Fibroblast of skin of back (primary cell): ENCODE results near the gene TRIM17.

ENCODE experiments used
- DNase-seq: peaks from one replicate; pipeline ENCODE4 v3.0.0-alpha.2; 2013

The TRIM17 gene

GRCh38 chr1:228366866-228367741 is 49.6 kb downstream of the TRIM17 start:
- DNase-seq: no peak

DNA sequence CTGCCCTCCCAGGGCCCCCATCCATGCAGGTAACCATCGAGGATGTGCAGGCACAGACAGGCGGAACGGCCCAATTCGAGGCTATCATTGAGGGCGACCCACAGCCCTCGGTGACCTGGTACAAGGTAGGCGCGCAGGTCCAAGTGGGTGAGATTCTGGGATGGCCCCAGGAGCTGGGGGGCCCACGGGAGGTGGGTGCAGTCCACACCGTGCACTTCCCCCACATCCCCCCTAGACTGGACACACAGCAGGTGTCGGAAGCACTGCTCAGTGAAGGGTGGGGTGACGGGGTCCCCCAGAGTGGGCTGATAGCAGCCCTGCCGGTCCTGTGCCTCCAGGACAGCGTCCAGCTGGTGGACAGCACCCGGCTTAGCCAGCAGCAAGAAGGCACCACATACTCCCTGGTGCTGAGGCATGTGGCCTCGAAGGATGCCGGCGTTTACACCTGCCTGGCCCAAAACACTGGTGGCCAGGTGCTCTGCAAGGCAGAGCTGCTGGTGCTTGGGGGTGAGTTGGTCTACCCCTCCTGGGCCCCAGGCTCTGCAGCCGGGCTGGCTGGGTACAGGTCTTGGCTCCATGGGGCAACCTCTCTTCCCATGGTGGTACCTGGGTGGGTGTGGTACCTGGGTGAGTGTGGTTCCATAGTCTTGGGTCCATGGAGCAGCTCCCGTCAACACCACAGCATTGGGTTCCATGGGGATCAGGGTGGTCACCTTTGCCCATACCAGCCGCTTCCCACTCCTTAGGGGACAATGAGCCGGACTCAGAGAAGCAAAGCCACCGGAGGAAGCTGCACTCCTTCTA is 50.4 kb downstream of the TRIM17 start:
- no peak for DNase-seq

GRCh38 chr1:228365271-228366061 is 51.2 kb downstream of the TRIM17 start:
- no peak for DNase-seq

DNA sequence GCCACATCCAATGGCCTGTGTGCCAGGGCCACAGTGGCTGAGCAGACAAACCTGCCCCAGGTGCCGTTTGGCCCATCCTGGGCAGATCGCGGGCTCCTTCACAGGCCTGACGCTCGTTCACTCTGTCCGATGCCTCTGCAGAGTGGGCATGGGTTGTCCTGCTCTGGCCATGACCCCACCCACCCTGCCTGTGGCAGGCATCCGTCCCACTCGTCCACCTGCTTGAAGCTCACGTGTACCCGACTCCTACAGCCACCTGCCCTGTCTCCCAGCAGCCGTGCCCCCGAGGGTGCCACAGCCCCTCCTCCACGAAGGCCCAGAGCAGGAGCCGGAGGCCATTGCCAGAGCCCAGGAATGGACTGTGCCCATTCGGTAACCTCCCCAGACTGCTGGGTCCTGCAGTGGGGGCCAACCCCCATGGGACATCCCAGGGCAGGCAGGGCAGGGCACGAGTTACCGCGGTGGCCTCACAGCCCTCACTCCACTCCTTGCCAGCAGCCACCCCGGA is 51.9 kb downstream of the TRIM17 start:
- DNase-seq: no peak

GRCh38 chr1:228364068-228364705 is 52.5 kb downstream of the TRIM17 start:
- no peak for DNase-seq

GRCh38 chr1:228363686-228364067 is 53.0 kb downstream of the TRIM17 start:
- no peak for DNase-seq

- no peak for DNase-seq
These were observed 53.7 kb downstream of the TRIM17 start for GRCh38 chr1:228362884-228363450.

DNA sequence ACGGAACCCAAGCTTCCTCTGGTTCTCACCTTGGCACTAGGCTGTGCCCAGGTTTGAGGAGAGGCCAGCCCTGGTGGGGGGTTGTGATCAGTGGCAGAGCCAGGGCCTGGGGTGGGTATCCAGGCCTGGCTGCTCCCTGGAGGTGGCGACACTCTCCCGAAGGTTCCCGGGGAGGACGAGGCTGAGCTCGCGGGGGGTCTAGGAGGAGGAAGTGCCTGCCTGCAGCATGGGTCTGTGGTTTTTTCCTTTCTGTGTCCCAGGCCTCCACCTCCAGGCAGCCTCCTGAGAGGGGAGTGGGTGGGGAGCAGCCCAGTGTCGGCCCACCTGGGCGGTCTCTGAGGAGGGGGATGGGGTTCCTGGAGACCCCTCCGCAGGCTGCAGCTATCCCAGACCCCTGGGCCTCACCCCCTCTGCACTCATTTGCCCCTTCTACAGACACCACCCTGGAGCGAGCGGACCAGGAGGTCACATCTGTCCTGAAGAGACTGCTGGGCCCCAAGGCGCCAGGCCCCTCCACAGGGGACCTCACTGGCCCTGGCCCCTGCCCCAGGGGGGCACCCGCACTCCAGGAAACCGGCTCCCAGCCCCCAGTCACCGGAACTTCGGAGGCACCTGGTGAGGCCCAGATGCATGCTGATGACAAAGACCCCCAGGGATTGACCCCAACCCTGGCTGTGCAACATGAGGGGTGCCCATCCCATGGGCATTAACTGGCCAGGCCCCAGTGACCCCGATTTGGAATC is 54.3 kb downstream of the TRIM17 start:
- no peak for DNase-seq

GRCh38 chr1:228361314-228362140 is 55.1 kb downstream of the TRIM17 start:
- DNase-seq: no peak

DNA sequence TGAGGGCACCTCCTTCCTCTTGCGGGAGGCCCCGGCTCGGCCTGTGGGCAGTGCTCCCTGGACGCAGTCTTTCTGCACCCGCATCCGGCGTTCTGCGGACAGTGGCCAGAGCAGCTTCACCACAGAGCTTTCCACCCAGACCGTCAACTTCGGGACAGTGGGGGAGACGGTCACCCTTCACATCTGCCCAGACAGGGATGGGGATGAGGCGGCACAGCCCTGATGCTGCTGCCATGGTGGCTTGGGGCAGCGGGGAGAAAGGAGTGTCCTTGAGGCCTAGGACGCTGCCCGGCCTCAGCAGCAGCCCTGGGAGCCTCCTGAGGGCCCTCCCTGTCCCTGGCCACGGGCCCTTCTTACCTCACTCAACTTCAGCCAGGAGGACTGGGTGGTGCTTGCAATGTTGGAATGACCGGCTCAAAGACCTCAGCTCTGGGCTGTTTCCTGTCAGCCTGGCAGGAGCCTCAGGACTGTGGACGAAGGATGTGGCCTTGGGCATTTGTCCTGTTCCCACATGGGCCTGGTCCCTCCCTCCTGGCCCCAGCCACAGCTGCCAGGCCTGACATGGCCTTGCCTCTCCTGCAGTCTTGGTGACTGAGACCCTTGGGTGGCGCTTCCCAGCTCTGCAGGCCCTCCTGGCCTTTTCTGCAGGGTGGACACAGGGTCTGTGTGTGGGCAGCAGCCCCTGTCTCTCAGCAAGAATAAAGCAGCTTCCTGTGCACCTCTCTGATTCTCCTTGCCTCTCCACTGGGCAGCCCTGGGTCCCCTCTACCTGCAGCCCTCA is 55.9 kb downstream of the TRIM17 start:
- DNase-seq: no peak

GRCh38 chr1:228359613-228360532 is 56.8 kb downstream of the TRIM17 start:
- no peak for DNase-seq

DNA sequence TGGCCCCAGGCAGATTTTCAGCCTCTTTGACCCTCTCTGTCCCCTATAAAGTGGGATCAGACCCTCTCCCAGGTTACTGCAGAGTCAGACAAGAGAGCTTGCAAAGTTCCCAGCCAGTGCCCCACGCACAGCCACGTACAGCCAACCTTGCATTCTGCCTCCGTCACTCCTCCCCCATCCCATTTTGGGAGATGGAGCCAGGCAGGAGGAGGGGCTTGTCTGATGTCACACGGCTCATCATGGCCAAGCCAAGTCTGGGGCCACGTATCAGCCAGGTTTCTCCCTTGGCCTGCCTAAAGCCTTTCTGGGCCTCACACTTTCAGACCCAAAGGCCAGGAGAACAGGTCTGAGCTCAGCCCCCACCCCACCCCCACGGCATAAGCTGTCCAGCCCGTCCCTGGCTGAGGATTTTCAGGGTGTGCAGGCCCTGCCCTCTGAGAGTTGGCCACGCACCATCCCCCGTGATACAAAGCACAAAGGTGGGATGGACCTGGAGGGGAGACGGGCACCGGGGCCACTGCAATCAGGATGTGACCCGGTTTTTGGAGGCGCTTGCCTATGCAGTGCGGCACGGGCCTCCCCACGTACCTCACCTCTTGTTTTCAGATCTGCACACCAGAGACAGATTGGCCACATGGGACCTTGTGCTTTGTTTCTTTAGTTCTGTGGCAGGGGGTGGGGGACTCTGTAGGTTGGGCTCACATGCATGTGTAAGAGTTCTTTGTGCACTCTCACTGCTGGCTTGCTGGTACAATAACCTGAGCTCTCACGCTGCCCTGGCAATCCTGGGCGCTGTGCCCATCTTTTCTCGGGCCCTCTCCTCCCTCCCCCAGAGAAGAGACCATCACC is 57.7 kb downstream of the TRIM17 start:
- no peak for DNase-seq

DNA sequence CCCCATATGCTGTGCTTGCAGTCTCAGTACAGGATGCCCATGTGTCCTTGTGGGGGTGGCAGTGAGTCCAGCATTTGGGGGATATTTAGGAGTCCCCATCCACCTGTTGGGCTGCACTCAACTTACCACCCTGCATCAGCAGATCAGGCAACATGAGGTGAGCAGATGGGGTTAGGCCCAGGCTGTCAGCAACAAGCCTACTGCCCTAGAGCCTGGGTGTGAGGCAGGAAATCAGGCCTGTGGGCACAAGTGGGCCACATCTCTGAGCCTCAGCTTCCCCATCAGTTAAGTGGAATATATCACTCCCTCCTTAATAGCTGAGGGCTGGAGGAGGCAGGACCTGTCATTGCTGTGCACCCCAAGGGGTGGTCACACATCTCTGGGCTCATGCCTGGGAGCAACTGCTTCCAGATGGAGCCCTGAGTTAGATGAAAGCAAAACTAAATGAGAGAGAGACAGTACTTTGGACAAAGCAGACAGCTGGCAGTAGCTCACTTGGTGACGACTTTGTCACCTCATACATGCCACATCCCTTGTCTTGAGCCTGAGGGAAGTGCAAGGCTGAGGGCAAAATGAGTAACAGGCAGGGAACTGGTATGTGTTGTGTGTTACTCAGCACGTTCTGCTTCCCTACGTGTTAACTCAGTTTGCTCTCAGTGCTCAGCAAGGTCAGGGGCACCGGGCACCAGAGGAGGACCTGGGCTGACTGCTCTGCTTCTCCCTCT is 58.5 kb downstream of the TRIM17 start:
- DNase-seq: peak; percentile 29
